ENCODE measurements around the gene CYP2J2. TPM values are rescaled to one million over a fixed set of nuclear protein-coding genes. Genes with fewer than 3 reads are reported as not detected.
"Not testable (repeated sequence)": the region's sequence is repeated elsewhere in the genome, so short reads cannot be mapped to it uniquely, and the experiment has no call there.

The CYP2J2 gene
- polyA plus RNA-seq, 4 donors = 0.91 to 1.2 (median 1.1) TPM

DNA sequence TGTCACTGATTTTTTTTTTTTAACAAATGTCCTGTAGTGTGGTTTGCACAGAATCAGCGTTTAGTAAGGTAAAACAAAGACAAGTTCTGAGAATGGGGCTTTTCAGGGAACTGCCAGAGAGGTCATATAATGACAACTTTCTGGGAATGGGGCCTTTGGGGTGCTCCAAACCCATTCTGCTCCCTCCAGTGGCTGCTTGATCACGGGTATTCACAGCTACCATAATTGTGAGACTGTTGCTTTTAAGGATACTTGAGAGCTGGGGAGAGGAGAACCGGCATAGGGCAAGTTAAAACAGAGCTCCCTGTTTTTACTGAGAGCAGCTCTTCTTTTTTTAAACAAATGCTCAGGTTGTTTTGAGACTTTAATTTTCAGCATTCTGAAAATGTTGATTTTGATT lies 48.2 kb downstream of the CYP2J2 start:
- DNase-seq (ENCODE audit: low read depth in 4 of 4, low spot score in 2 of 4) = no peak

DNA sequence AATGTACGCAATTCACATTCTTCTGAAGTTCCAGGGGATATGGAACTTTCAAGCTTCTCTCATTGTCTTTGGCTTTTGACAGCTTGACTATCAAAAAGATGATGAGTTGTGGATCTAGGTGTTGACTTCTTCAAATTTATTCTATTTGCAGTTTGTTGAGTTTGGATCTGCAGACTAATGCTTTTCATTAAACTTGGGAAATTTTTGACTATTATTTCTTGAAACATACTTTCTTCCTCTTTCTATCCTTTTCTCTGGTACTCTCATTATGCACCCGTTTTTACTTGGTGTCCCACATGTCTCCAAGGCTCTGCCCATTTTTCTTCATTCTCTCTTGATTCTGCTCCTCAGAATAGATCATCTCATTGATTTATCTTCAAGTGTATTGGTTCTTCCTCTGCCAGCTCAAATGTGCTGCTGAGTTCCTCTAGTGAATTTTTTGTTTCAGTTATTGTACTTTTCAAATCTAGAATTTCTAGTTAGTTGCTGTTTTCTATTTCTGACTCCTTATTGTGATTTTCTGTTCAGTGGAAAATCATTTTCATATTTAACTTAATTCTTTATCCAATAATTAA lies 49.4 kb downstream of the CYP2J2 start:
- DNase-seq (ENCODE audit: low read depth in 4 of 4, low spot score in 2 of 4) = no peak

DNA sequence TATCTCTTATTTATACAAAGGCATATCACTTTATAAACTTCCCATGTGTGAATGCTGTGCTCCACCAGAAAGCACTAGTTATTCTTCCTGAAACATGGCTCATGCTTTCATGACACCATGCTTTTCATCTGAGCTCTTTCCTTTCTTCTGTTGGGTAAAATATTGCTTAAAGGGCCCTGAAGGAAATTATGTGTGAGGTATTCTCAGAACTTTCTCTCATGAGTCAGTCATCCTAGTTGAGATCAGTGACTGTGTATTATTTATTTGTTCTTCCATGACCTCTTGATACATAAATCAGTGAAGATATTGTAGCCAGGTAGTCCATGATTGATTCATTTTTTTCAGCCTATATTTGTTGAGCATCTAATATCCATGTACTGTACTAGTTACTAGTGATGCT lies 54.8 kb downstream of the CYP2J2 start:
- DNase-seq (ENCODE audit: low read depth in 4 of 4, low spot score in 2 of 4) = no peak

DNA sequence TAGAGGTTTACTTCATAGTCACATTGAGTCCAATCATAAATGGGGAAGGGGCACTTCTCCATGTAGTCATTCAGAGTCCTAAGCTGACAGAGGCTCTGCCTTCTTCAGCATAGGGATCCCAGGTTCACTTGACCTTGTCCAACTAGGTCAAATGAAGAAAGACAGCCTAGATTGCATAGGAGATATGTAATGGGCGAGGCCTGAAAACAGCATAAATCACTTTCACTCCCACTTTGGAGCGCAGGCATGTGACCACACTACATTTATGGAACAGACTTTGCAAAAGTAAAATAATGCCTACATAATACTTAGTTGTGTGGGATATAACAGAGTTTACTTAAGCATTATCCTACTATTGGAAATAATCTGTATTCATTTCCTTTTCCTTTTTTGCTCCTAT lies 60.1 kb downstream of the CYP2J2 start:
- no peak for DNase-seq (ENCODE audit: low read depth in 4 of 4, low spot score in 2 of 4)

DNA sequence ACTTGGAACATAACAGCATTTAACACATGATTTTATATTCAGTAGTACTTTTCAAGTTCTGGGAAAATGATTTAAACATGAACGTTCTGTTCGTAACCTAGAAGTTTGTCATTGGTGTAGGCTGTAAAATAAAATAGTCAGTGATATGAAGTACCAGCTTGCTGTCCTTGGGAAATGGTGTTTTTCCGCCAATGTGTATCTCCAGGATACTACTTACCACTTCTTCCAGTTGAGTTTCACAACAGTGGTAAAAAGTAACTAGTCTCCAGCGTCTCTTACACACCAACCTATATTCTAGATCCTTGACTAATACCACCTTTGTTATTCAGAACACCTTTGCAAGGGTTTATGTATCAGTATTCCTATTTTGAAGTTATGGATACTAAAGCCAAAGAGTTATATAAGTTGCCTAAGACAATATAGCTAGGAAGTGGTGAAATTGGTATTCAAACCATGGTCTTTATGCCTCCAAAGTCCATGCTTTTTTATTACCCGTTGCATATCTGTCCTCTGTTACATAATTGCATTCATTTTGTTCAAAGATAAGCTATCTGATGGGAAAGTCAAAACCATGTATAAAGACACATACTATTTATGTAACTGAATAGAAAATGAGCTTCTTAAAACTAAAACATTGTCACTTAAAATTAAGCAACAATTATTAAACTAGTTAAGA lies 68.8 kb downstream of the CYP2J2 start:
- no peak for DNase-seq (ENCODE audit: low read depth in 4 of 4, low spot score in 2 of 4)

DNA sequence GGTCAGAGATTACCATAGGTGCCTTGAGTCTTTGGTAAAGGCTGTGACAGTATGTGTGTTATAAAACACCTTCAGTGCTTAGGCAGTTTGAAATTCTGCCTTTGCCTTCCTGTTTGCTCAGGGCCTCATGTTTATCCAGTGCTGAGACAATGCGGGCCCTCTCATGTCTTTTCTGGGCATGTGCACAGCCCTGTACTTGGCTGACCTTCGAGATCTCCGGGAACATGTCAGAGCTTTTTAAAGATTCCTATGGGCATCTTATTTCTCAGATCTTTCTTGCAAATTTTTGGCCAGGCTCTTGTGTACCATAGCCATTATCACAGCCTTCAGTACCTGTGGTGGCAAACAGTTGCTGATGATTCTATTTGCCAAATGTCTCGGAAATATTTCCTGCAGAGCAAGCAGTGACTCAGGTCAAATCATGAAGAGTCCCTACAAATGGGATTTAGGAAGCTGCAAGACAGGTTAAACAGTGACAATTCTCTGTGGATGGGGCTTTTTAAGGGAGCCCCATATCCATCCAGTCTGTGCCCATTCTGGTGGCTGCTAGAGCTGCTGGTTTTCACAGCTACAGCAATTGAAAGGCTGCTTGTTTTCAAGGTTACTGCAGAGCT lies 69.7 kb downstream of the CYP2J2 start:
- no peak for DNase-seq (ENCODE audit: low read depth in 4 of 4, low spot score in 2 of 4)

DNA sequence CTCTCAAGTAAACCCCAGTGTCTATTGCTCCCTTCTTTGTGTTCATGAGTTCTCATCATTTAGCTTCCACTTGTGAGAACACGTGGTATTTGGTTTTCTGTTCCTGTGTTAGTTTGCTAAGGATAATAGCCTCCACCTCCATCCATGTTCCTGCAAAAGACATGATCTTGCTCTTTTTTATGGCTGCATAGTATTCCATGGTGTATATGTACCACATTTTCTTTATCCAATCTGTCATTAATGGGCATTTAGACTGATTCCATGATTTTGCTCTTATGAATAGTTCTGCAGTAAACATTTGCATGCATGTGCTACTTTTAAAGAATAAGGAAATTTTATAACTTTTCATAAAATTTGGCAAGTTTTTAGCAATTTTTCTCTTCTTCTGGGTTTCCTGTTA lies 71.3 kb downstream of the CYP2J2 start:
- DNase-seq (ENCODE audit: low read depth in 4 of 4, low spot score in 2 of 4) = not testable (repeated sequence)

DNA sequence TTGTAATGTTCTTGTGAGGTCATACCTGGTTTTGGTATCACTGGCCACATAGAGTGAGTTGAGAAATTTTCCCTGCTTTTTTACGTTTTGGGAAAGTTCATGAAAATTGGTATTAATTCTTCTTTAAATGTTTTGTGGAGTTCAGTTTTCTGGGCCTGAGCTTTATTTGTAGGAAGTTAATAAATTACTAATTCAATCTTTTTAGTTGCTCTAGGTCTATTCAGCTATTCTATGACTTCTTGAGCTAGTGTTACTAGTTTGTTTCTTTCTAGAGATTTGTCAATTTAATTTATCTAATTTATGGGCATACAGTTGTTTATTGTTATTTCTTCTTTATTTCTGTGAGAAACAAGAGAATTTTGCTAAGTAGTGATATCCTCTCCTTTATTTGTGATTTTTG lies 74.5 kb downstream of the CYP2J2 start:
- no peak for DNase-seq (ENCODE audit: low read depth in 4 of 4, low spot score in 2 of 4)

DNA sequence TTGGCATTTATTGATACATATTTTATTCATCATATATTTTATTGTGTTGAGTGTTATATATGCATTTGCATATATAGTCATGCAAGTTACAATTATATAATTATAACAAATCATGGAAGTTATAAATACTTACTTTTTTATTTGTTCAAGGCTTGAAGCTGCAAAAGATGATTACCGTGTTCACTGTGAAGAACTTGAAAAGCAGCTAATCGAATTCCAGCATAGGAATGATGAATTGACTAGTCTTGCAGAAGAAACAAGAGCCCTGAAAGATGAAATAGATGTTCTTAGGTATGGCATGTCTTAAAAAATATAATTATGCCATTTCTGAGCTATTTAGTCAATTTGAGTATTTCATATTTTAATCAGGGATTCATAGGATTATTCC lies 79.7 kb downstream of the CYP2J2 start:
- DNase-seq (ENCODE audit: low read depth in 4 of 4, low spot score in 2 of 4) = no peak

DNA sequence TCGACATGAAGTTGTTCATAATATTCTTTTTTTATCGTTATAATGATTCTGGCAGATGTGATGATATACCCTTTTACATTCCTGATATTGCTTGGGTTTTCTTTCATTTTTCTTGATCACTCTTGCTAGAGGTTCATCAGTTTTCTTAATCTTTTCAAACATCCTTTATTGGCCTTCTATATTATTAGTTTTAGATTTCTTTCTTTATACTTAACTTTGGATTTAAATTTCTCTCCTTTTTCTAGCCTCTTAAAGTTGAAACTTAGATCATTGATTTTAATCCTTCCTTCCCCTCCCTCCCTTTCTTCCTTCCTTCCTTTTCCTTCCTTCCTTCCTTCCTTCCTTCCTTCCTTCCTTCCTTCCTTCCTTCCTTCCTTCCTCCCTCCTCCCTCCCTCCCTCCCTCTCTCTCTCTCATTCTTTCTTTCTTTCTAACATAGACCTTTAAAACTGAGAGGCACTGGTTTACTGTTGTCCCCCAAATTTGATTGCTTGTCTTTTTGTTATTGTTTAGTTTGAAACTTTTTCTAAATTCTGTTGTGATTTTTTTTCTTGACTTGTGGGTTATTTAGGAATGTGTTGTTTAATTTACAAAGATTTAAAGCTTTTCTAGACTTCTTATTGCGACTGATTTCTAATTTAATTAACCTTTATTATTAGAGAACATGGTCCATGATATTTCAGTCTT lies 80.2 kb downstream of the CYP2J2 start:
- DNase-seq (ENCODE audit: low read depth in 4 of 4, low spot score in 2 of 4) = no peak

DNA sequence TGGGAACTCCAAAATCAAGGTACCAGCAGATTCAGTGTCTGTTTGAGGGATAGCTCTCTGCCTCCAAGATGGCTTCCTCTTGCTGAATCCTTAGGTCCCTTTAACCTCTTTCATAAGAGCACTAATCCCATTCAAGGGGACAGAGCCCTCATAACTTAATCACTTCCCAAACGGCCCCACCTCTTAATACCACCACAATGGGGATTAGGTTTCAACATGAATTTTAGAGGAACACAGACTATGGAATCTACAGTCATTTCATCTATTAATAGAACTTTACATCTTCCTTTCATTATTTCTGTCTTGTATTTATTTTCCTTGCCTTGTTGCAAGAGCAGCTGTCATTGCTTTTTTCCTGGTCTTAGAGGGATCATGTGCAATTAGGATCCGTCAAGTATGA lies 81.5 kb downstream of the CYP2J2 start:
- DNase-seq (ENCODE audit: low read depth in 4 of 4, low spot score in 2 of 4) = no peak

Other genes with a start within 250 kb of the CYP2J2 start
- gene HOOK1, start 111.8 kb downstream of the CYP2J2 start, polyA plus RNA-seq (ENCODE audit: insufficient read length in 4 of 4) = 10 to 100 TPM; 57.9 to 82.2 (median 71.4) TPM
- gene C1orf87, start 147.0 kb upstream of the CYP2J2 start, polyA plus RNA-seq (ENCODE audit: insufficient read length in 4 of 4) = under 1 TPM; 0.21 to 0.40 (median 0.25) TPM

Data from left renal cortex interstitium (tissue), 4 donors.